Pancreas (tissue), 8 donors: ENCODE data around the gene PLEKHH3. TPM values are rescaled to one million over a fixed set of nuclear protein-coding genes. Genes with fewer than 3 reads are reported as not detected.

Source experiments
- microRNA-seq, 2 donors: library from miRNA; unstranded; fragments of <30 nt; microRNA quantifications; one replicate each; pipeline versions ENCODE4 to v1.1.0, GENCODE V29; 2019 to 2020
- polyA plus RNA-seq, 2 donors: library from polyadenylated mRNA; stranded (reverse); fragments of 200-250 nt; gene quantifications; one replicate each; pipeline ENCODE4 v1.2.3, GENCODE V29; 2013
- total RNA-seq, 6 donors: library from RNA; stranded (reverse); fragmentation: NEBNext Ultra II Directional in 4 of 6; extraction: Animal tissue kit (Norgen Biotek cat#: 25700) in 4 of 6; gene quantifications; one replicate each; pipeline versions ENCODE4 v1.2.1 to v1.2.4, GENCODE V29; 2021 to 2023
- donor health status: healthy with polysubstance abuse.
- donor health status: DM: no; HTN: no; CAD: no; lungs with moderate emphysema.
- donor health status: DM: no; HTN: no; CAD: no.
- donor health status: Bipolar disorder and iron deficiency.
- donor health status: DM: yes; HTN: yes; CAD: no.
- donor health status: DM: no; HTN: no; CAD: no.
- donor health status: DM: no; HTN: no; CAD: no.
- donor health status: DM: yes; HTN: yes; CAD: no.

The PLEKHH3 gene
- total and polyA plus RNA-seq, 8 donors: 24.7 to 215 (median 59.0) TPM

Small RNAs within 50 kb of the gene (microRNA-seq; reads per million reads assigned to microRNA genes)
- 0 to 1.2 reads per million in 2 donors for gene MIR6780A

Other genes with a start within 250 kb of the PLEKHH3 start
- gene ATP6V0A1, start 218.1 kb downstream of the PLEKHH3 start, total RNA-seq: 10 to 100 TPM; 22.8 to 51.3 (median 28.6) TPM
- gene ATP6V0A1, start 218.1 kb downstream of the PLEKHH3 start, polyA plus RNA-seq: 10 to 100 TPM; 37.2 to 55.9 TPM
- 10 to 100 TPM; 17.6 to 33.8 (median 25.6) TPM for gene NAGLU, start 140.8 kb downstream of the PLEKHH3 start, total RNA-seq
- gene NAGLU, start 140.8 kb downstream of the PLEKHH3 start, polyA plus RNA-seq: 10 to 100 TPM; 51.6 to 52.6 TPM
- 1 to 10 TPM in 2 of 6 donors, under 1 TPM in 4; 0.32 to 1.3 (median 0.74) TPM for gene HSD17B1, start 124.1 kb downstream of the PLEKHH3 start, total RNA-seq
- 1 to 10 TPM; 3.5 TPM for gene HSD17B1, start 124.1 kb downstream of the PLEKHH3 start, polyA plus RNA-seq
- 10 to 100 TPM; 32.3 to 63.5 (median 52.3) TPM for gene COASY, start 114.8 kb downstream of the PLEKHH3 start, total RNA-seq
- 100 to 1,000 TPM; 135 to 152 TPM for gene COASY, start 114.8 kb downstream of the PLEKHH3 start, polyA plus RNA-seq
- 10 to 100 TPM; 18.6 to 26.7 (median 22.9) TPM for gene MLX, start 109.9 kb downstream of the PLEKHH3 start, total RNA-seq
- 10 to 100 TPM; 31.9 to 44.5 TPM for gene MLX, start 109.9 kb downstream of the PLEKHH3 start, polyA plus RNA-seq
- gene PSMC3IP, start 99.3 kb downstream of the PLEKHH3 start, total RNA-seq: 1 to 10 TPM; 1.0 to 2.7 (median 2.0) TPM
- 1 to 10 TPM; 3.9 to 7.0 TPM for gene PSMC3IP, start 99.3 kb downstream of the PLEKHH3 start, polyA plus RNA-seq
- gene RETREG3, start 67.6 kb downstream of the PLEKHH3 start, total RNA-seq: 10 to 100 TPM; 39.3 to 78.0 (median 47.0) TPM
- gene RETREG3, start 67.6 kb downstream of the PLEKHH3 start, polyA plus RNA-seq: 10 to 100 TPM; 28.8 to 35.5 TPM
- 10 to 100 TPM; 10.5 to 79.9 (median 22.2) TPM for gene TUBG1, start 67.3 kb downstream of the PLEKHH3 start, total RNA-seq
- gene TUBG1, start 67.3 kb downstream of the PLEKHH3 start, polyA plus RNA-seq: 10 to 100 TPM; 23.5 to 29.1 TPM
- 10 to 100 TPM; 10.9 to 43.4 (median 19.8) TPM for gene TUBG2, start 17.7 kb downstream of the PLEKHH3 start, total RNA-seq
- 10 to 100 TPM; 48.2 to 90.5 TPM for gene TUBG2, start 17.7 kb downstream of the PLEKHH3 start, polyA plus RNA-seq
- gene CCR10, start 4.8 kb upstream of the PLEKHH3 start, total RNA-seq: 1 to 10 TPM in 1 of 6 donors, under 1 TPM in 5; 0.09 to 1.0 (median 0.49) TPM
- 1 to 10 TPM in 1 of 2 donors, under 1 TPM in 1; 0.91 to 1.1 TPM for gene CCR10, start 4.8 kb upstream of the PLEKHH3 start, polyA plus RNA-seq
- 10 to 100 TPM in 1 of 6 donors, 1 to 10 TPM in 5; 3.1 to 10.4 (median 5.4) TPM for gene CNTNAP1, start 5.5 kb upstream of the PLEKHH3 start, total RNA-seq
- gene CNTNAP1, start 5.5 kb upstream of the PLEKHH3 start, polyA plus RNA-seq: 10 to 100 TPM in 1 of 2 donors, 1 to 10 TPM in 1; 8.1 to 20.0 TPM
- 10 to 100 TPM in 5 of 6 donors, 1 to 10 TPM in 1; 8.8 to 25.4 (median 14.6) TPM for gene EZH1, start 68.0 kb upstream of the PLEKHH3 start, total RNA-seq
- gene EZH1, start 68.0 kb upstream of the PLEKHH3 start, polyA plus RNA-seq: 10 to 100 TPM; 16.3 to 23.3 TPM
- 1 to 10 TPM; 2.4 to 9.2 (median 4.7) TPM for gene RAMP2, start 84.2 kb upstream of the PLEKHH3 start, total RNA-seq
- gene RAMP2, start 84.2 kb upstream of the PLEKHH3 start, polyA plus RNA-seq: 10 to 100 TPM; 15.9 to 26.5 TPM
- gene VPS25, start 96.5 kb upstream of the PLEKHH3 start, total RNA-seq: 10 to 100 TPM; 18.1 to 30.7 (median 26.0) TPM
- 10 to 100 TPM; 24.6 to 46.9 TPM for gene VPS25, start 96.5 kb upstream of the PLEKHH3 start, polyA plus RNA-seq
- gene WNK4, start 103.6 kb upstream of the PLEKHH3 start, total RNA-seq: under 1 TPM; 0.19 to 0.87 (median 0.51) TPM
- 1 to 10 TPM; 1.1 to 4.7 TPM for gene WNK4, start 103.6 kb upstream of the PLEKHH3 start, polyA plus RNA-seq
- 10 to 100 TPM; 48.1 to 73.6 (median 64.7) TPM for gene COA3, start 121.7 kb upstream of the PLEKHH3 start, total RNA-seq
- gene COA3, start 121.7 kb upstream of the PLEKHH3 start, polyA plus RNA-seq: 100 to 1,000 TPM; 107 to 130 TPM
- under 1 TPM; 0.13 to 0.78 (median 0.55) TPM for gene CNTD1, start 121.9 kb upstream of the PLEKHH3 start, total RNA-seq
- under 1 TPM; 0.19 to 0.47 TPM for gene CNTD1, start 121.9 kb upstream of the PLEKHH3 start, polyA plus RNA-seq
- 10 to 100 TPM; 35.2 to 49.7 (median 44.6) TPM for gene BECN1, start 147.3 kb upstream of the PLEKHH3 start, total RNA-seq
- gene BECN1, start 147.3 kb upstream of the PLEKHH3 start, polyA plus RNA-seq: 10 to 100 TPM; 20.1 to 38.9 TPM
- 10 to 100 TPM; 25.8 to 51.6 (median 45.0) TPM for gene PSME3, start 156.4 kb upstream of the PLEKHH3 start, total RNA-seq
- gene PSME3, start 156.4 kb upstream of the PLEKHH3 start, polyA plus RNA-seq: 10 to 100 TPM; 17.8 to 27.7 TPM
- gene AOC2, start 167.6 kb upstream of the PLEKHH3 start, total RNA-seq: 1 to 10 TPM in 1 of 6 donors, under 1 TPM in 5; 0.37 to 1.7 (median 0.56) TPM
- under 1 TPM; 0.77 to 0.87 TPM for gene AOC2, start 167.6 kb upstream of the PLEKHH3 start, polyA plus RNA-seq
- 1 to 10 TPM; 1.9 to 9.5 (median 5.8) TPM for gene AOC3, start 174.2 kb upstream of the PLEKHH3 start, total RNA-seq
- gene AOC3, start 174.2 kb upstream of the PLEKHH3 start, polyA plus RNA-seq: 10 to 100 TPM in 1 of 2 donors, 1 to 10 TPM in 1; 6.2 to 11.3 TPM
- under 1 TPM in 4 of 6 donors, not detected in 2; 0.17 to 0.72 (median 0.23) TPM for gene G6PC1, start 223.8 kb upstream of the PLEKHH3 start, total RNA-seq
- under 1 TPM; 0.08 to 0.42 TPM for gene G6PC1, start 223.8 kb upstream of the PLEKHH3 start, polyA plus RNA-seq